SU-DHL-6 (cell line): ENCODE data around the gene GJA10.

Experiments
- H2AFZ ChIP-seq: fragments of 200-600 bp; sonication (generic); 2 replicates; pipeline ENCODE4 v1.6.1; 2014; ENCODE audit warnings: low read depth, mild to moderate bottlenecking, moderate library complexity, mixed read lengths, antibody characterized with exemption, low read length; ENCODE audit not compliant: severe bottlenecking
- H3F3A ChIP-seq: fragments of 200-600 bp; shearing (Covaris generic); 2 replicates; pipeline ENCODE4 v1.6.0; 2016; ENCODE audit warnings: antibody characterized with exemption, mild to moderate bottlenecking; ENCODE audit not compliant: insufficient read depth
- H3K27ac ChIP-seq: fragments of 200-600 bp; sonication (generic); 2 replicates; pipeline ENCODE4 v1.5.1; 2016; ENCODE audit warnings: low read depth, mild to moderate bottlenecking, low read length, moderate library complexity, mixed read lengths
- H3K27me3 ChIP-seq: fragments of 200-600 bp; sonication (generic), shearing (Covaris generic); 2 replicates; pipeline ENCODE4 v1.6.0; 2014; ENCODE audit warnings: mild to moderate bottlenecking, low read length
- H3K36me3 ChIP-seq: fragments of 200-600 bp; sonication (generic); 2 replicates; pipeline ENCODE4 v1.6.1; 2014; ENCODE audit warnings: mild to moderate bottlenecking, low read length, mixed read lengths
- H3K4me2 ChIP-seq: fragments of 300-600, 200-600 bp; shearing (Covaris generic), sonication (generic); 2 replicates; pipeline ENCODE4 v1.6.0; 2014; ENCODE audit warnings: low read length, low read depth, mild to moderate bottlenecking; ENCODE audit not compliant: poor library complexity, severe bottlenecking
- H3K4me3 ChIP-seq: fragments of 200-600 bp; sonication (generic); 2 replicates; pipeline ENCODE4 v1.5.1; 2014; ENCODE audit warnings: antibody characterized with exemption, low read length, mild to moderate bottlenecking, mixed read lengths; ENCODE audit not compliant: insufficient read depth, poor library complexity, severe bottlenecking
- H3K79me2 ChIP-seq: fragments of 200-600 bp; sonication (generic); 2 replicates; pipeline ENCODE4 v1.6.1; 2014; ENCODE audit warnings: mild to moderate bottlenecking, low read length, moderate library complexity; ENCODE audit not compliant: insufficient read depth
- H3K9ac ChIP-seq: fragments of 200-600 bp; sonication (generic); 2 replicates; pipeline ENCODE4 v1.7.0; 2014; ENCODE audit warnings: mild to moderate bottlenecking, low read length
- H3K9me2 ChIP-seq: fragments of 200-600 bp; sonication (generic); replicated peaks from 2 replicates; pipeline ENCODE4 v1.6.1; 2014; ENCODE audit warnings: low read length; ENCODE audit not compliant: insufficient read depth
- H3K9me3 ChIP-seq: fragments of 200-600 bp; sonication (generic); 2 replicates; pipeline ENCODE4 v1.6.1; 2014; ENCODE audit warnings: low read length, mixed read lengths; ENCODE audit not compliant: insufficient read depth
- H4K20me1 ChIP-seq: fragments of 200-600 bp; sonication (generic); 2 replicates; pipeline ENCODE4 v1.6.1; 2014; ENCODE audit warnings: low read depth, mild to moderate bottlenecking, antibody characterized with exemption, low read length, moderate library complexity, mixed read lengths
- EZH2phosphoT487 ChIP-seq: fragments of 200-600 bp; sonication (generic), shearing (Covaris generic); conservative IDR thresholded peaks from 2 replicates; pipeline ENCODE4 v1.6.1; 2018; ENCODE audit warnings: mild to moderate bottlenecking, antibody characterized with exemption, low read length, moderate library complexity, mixed read lengths
- TF ChIP-seq, protein P1 (sequence below): fragments of 200-600 bp; sonication (generic); IDR thresholded peaks from one replicate; pipeline ENCODE4 v1.5.1; 2017; ENCODE audit warnings: antibody characterized with exemption, mild to moderate bottlenecking, low read length, moderate library complexity; ENCODE audit not compliant: insufficient read depth, poor library complexity, severe bottlenecking

The GJA10 gene

DNA sequence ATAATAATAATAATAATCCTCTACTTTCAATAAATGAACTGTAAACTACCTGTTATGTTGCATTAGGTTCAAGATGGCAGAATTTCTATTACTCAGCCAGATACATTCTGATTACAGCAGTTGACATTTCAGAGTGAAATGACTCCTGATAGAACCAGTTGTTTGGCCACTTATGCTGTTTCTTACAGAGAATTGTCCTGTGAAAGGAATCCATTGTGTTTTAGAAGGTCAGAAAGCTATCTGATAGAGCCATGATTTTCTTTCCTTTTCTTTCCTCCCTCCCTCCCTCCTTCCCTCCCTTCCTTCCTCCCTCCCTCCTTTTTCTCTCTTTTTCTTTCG is 16.6 kb downstream of the GJA10 start:
- Histone ChIP-seq H3K9me2 (no peaks in the 10 kb centered on the region), H2AFZ (no peak overlapping the region), H3F3A (no peaks in the 10 kb centered on the region), H3K36me3 (no peaks in the 10 kb centered on the region), H3K79me2 (no peaks in the 10 kb centered on the region), H3K4me2 (no peak overlapping the region), H3K27me3 (no peaks in the 10 kb centered on the region), H3K27ac (no peak overlapping the region), H3K9me3 (no peaks in the 10 kb centered on the region), H4K20me1 (no peaks in the 10 kb centered on the region), H3K9ac (no peak overlapping the region), H3K4me3 (no peak overlapping the region)
- TF ChIP-seq, protein P1, sequence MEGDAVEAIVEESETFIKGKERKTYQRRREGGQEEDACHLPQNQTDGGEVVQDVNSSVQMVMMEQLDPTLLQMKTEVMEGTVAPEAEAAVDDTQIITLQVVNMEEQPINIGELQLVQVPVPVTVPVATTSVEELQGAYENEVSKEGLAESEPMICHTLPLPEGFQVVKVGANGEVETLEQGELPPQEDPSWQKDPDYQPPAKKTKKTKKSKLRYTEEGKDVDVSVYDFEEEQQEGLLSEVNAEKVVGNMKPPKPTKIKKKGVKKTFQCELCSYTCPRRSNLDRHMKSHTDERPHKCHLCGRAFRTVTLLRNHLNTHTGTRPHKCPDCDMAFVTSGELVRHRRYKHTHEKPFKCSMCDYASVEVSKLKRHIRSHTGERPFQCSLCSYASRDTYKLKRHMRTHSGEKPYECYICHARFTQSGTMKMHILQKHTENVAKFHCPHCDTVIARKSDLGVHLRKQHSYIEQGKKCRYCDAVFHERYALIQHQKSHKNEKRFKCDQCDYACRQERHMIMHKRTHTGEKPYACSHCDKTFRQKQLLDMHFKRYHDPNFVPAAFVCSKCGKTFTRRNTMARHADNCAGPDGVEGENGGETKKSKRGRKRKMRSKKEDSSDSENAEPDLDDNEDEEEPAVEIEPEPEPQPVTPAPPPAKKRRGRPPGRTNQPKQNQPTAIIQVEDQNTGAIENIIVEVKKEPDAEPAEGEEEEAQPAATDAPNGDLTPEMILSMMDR: no peak
- TF ChIP-seq EZH2phosphoT487: no peak

- TF ChIP-seq, protein P1: no peak
- TF ChIP-seq EZH2phosphoT487: no peak
- Histone ChIP-seq H3K9me3 (no peaks in the 10 kb centered on the region), H3F3A (no peaks in the 10 kb centered on the region), H3K27ac (no peak overlapping the region), H4K20me1 (no peaks in the 10 kb centered on the region), H3K4me2 (no peak overlapping the region), H3K4me3 (no peak overlapping the region), H2AFZ (no peak overlapping the region), H3K27me3 (no peaks in the 10 kb centered on the region), H3K9ac (no peak overlapping the region), H3K79me2 (no peaks in the 10 kb centered on the region), H3K36me3 (no peaks in the 10 kb centered on the region), H3K9me2 (no peaks in the 10 kb centered on the region)
These were observed 22.1 kb downstream of the GJA10 start for GRCh38 chr6:89916136-89916920.

DNA sequence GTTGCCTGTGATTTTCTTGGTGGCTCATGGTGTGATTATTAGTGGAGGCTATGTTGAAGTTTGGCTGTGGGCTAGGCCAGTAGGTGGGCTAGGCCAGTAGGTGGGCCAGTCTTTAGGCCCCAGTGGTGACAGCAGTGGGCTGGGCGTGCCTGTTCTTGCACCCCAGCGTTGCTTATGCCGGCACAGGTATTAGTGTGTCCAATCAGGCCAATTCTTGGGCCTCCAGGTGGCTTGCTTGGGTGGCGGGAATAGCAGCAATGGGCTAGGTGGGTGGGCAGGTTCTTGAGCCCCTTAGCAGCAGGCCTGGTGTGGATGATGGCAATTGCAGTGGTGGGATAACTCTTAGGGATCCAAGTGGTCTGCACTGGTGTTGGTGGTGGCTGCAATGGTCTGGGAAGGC is 22.9 kb downstream of the GJA10 start:
- H3K4me3 ChIP-seq: no peak overlapping the region
- no peaks in the 10 kb centered on the region for H3K9me2 ChIP-seq
- no peaks in the 10 kb centered on the region for H3K79me2 ChIP-seq
- no peak overlapping the region for H3K27ac ChIP-seq
- H3K27me3 ChIP-seq: no peaks in the 10 kb centered on the region
- H3F3A ChIP-seq: no peaks in the 10 kb centered on the region
- no peak overlapping the region for H3K4me2 ChIP-seq
- H3K36me3 ChIP-seq: no peaks in the 10 kb centered on the region
- no peaks in the 10 kb centered on the region for H3K9me3 ChIP-seq
- no peak overlapping the region for H2AFZ ChIP-seq
- no peak overlapping the region for H3K9ac ChIP-seq
- TF ChIP-seq, protein P1: no peak
- no peak for TF ChIP-seq EZH2phosphoT487
- no peaks in the 10 kb centered on the region for H4K20me1 ChIP-seq
